GM18858 (cell line): ENCODE measurements around the gene TMEM143.
A peak's percentile ranks its signal among the peaks of the same experiment; 100 is the strongest.
"Not testable (repeated sequence)": the region's sequence is repeated elsewhere in the genome, so short reads cannot be mapped to it uniquely, and the experiment has no call there.

Experiments used
- ATAC-seq: cut with Tn5 transposase; IDR thresholded peaks from one replicate; pipeline ENCODE4 v1.9.1; 2021; ENCODE audit not compliant: unreplicated experiment

Gene TMEM143

DNA sequence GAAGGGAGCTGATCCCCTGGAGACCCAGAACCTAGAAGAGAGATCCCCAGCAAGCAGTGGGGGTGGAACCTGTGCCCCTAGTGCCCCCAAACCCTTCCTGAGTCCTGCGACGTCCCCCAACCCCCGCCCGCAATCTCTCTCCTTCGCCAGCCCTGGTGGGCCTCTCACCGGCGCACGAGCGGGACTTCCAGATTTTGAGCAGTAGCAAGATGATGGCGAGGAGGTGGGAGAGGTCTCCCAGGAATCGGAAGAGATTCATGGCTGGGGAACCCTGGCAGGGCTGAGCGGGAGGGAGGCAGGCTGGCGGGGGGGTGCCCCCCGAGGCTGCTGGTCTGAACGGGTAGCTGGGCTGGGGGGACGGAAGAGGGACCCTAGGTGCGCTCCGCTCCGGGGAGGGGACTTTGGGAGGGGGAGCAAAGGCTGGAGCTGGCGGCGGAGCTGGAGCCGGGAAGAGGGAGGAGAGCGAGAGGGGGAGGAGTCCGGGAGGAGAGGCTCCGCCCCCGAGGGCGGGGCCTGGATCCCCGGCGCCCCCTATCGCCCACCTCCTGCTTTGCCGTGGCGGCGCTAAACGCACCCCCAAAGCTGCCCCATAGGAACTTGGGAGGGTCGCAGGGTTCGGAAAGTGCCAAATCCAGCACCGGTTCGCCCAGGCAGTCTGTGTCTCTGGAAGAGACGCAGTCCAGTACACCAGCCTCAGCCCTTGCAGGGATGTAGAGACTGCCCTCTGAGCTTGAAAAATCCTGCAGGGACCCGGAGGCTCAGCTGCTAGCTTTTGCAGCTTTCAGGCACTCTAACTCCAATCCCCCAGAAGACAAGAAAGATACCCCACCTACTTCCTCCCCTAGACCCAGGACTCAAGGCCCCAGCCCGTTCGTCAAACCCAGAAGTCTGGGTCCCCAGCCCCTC is 27.6 kb upstream of the TMEM143 start, which contains the start of gene KDELR1:
Gene KDELR1 (minus strand): TSS at position 452 of the 906 bp plus-strand sequence. CDS start 193 bp downstream, at position 259.
- no peak for ATAC-seq

DNA sequence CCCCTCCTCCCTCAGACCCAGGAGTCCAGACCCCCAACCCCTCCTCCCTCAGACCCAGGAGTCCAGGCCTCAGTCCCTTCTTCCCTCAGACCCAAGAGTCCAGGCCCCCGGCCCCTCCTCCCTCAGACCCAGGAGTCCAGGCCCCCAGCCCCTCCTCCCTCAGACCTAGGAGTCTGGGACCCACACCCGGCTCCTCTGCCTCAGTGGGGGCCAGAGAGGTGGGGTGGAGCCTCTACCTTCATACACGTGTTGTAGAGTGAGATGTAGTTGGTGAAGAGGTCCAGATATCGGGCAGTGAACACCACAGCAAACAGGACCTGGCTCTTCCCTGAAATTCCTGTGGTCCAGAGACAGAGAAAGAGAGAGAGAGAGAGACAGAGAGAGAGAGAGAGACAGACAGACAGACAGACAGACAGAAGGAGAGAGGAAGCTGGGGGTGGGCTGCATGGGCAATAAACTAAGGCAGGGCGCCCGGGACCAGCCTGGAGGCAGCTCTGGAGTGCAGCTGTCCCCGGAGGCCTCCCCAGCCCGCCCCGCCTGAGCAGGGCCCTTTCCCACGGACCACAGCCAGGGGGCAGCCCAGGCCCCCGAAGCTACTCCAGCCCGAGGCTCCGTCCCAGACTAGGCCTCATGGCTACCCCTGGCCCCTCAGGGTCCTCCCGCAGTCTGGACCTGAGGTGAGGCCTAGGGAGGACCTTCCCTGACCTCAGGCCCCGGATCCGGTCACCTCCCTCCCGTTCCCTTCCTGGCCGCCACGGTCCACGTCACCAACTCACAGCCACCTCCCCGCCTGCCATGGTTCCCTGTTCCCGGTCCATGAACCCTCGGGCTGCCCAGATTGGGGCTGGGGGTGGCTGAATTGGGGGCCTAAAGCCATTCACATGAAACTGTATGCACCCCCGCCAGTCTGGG is 26.7 kb upstream of the TMEM143 start:
- ATAC-seq = no peak

DNA sequence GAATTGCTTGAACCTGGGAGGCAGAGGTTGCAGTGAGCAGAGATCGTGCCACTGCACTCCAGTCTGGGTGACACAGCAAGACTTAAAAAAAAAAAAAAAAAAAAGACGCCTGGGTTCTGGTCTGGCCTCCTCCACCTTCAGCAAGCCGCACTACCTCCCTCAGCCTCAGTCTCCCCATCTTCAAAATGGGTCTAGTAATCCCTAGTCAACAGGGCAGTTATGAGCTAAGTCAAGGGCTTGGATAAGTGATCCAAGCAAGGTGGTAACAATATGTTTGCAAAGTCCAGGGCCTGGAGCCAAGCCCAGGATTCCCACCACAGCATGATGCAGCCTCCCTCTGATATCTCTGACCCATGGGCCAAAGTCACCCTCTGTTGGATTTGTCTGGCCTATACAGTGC is 23.2 kb upstream of the TMEM143 start:
- ATAC-seq = no peak

DNA sequence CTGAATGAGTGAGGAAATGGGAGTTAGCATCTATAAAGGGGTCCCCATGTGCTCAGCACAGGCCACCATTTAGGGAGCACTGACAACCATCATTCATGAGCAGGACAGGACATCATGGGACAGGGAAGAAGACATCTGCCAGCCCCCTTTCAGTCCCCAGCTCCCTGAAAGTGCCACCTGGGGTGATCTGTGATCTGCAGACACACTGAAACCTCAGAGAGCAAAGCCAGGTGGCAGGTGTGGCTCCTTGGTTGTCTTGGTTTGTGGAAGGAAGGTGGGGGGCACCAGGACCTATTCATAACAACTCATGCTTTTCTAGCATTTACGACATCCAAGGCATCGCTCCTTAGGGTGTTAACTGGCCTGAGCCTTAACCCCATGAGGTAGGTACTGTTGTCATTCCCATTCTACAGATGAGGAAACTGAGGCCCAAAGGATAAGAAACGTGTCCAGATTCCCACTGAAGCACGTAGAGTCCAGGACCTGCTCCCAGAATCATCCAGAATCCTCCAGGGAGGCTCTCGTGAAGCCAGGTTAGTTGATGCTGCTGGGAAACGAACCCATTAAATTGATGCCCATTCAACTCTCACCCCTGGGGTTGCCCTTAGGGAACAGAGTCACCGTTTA is 21.8 kb upstream of the TMEM143 start:
- no peak for ATAC-seq

DNA sequence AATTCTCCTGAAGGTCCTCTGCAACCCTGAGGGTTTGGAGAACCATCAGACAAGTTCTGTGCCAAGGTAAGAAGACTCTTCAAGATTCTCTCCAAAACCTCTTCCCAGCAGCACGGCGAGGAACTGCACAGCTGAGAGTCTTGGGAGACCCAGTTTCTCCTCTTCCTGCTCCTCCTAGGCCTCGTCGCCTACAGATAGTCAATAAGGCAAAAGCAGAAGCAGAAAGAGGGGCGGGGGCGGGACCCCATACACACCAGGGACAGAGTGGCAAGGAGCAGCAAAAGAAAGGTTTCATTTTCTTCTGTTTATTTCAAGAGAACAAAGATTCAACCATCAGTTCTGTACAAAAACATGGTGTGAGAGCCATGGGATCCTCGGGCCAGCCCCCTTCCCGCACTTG is 18.5 kb upstream of the TMEM143 start:
- no peak for ATAC-seq

DNA sequence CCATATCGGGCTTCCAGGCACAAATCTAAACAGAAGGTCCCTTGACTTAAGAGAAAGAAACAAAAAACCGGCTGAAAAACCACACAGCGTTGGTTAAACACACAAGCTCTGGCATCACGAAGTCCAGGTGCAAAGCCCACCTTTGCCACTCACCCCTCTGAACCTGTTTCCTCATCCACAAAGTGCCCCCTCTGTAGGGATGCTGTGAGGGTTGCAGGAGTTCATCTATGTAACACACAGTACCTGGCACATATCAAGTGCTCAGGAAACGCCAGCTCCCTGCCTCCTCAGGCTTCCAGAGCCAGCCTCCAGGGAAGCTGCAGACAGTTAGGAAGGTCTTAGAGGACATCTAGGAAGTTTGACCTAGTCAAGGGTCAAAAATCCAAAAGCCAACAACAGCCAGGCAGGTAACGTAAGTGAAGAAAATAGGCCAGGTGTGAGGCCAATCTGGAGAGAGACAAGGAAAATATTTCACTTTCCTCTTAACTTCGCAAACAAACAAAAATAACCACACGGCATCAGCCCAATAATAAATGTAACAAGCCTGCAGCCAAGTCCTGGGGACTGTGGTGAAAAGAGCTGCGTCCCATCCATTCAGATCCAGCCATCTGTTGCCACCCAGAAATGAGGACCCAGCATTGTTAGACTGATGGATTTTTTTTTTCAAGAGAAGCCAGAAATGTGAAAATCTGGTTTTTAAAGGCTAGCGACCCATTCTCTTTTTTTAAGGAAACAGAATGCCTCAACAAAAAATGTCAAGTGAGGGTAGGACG is 17.6 kb upstream of the TMEM143 start:
- ATAC-seq = no peak

DNA sequence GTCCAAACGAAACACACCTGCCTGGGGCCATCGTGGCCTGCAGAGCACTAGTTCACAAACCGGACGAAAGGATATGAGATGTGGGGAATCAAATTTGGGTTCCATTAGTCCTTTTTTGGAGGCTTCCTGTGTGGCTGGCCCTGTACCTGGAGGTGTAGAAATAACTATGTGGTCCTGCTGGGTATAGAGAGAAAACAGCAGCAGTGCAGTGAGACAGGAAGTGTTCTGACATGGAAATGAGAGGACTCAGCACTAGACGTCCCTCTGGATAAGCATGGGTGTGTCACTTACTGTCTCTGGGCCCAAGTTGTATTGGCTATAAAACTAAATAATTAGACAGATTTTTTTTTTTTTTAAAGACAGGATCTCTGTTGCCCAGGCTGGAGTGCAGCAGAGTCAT is 15.3 kb upstream of the TMEM143 start:
- ATAC-seq = no peak

DNA sequence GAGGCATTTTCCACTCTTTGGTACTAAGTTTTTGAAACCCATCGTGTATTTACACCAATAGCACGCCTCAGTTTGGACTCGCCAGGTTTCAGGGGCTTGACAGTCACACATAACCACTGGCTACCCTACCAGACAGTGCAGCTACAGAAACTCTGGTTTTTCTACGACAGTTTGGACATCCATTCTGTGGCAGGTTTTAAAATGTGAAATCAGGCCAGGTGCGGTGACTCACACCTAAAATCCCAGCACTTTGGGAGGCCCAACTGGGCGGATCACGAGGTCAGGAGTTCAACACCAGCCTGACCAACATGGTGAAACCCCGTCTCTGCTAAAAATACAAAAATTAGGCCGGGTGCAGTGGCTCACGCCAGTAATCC is 14.4 kb upstream of the TMEM143 start:
- no peak for ATAC-seq

DNA sequence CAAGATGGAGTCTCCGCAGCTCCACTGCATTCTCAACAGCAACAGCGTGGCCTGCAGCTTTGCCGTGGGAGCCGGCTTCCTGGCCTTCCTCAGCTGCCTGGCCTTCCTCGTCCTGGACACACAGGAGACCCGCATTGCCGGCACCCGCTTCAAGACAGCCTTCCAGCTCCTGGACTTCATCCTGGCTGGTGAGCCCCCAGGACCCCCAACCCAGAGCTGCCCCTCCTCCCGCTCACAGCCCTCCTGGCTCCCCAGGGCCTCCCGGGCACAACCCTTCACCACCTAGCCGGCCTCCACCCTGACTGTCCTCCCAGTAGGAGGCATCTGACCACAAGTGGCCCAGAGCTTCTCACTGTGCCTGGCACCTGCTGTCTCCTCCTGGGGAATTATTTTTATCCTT is 9.8 kb upstream of the TMEM143 start:
- ATAC-seq = no peak

DNA sequence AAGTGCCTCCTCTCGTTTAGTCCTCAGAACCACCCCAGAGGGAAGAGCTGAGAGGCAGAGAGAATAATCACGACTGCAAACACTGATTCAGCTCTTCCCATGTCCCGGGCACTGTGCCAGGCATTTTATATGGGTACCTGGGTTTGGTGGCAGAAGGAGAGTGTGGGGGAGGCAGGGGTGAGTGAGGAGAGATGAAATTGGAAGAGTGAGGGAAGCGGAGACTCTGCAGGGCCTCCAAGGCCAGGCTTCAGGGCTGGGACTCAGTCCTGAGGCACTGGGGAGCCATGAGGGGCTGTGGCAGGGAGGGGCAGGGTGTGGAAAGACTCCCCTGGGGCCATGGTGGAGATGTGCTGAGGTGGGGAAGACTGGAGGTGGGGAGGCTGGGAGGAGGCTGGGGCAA is 9.2 kb upstream of the TMEM143 start:
- ATAC-seq = no peak

DNA sequence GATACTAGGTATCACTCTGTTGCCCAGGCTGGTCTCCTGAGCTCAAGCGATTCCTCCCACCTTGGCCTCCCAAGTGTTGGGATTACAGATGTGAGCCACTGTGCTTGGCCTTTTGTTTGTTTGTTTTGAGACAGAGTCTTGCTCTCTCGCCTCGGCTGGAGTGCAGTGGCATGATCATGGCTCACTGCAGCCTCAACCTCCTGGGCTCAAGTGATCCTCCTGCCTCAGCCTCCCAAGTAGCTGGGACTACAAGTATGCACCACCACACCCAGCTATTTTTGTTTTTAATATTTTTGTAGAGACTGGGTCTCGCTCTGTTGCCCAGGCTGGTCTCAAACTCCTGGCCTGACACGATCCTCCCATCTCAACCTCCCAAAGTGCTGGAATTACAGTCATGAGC is 8.0 kb upstream of the TMEM143 start:
- not testable (repeated sequence) for ATAC-seq

DNA sequence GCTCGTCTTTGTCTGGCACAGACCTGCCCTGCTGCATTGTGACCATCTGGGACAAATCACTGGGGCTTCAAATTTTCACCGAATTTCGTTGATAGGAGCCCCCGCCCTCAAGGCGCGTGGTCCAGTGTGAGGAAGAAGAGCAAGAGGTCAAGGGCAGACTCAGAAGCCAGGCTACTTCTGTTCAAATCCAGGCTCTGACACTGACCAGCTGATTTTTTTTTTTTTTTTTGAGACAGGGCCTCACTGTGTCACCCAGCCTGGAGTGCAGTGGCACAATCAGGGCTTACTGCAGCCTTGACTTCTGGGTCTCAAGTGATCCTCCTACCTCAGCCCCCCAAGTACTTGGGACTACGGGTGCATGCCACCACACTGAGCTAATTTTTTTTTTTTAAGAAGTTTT is 7.6 kb upstream of the TMEM143 start:
- ATAC-seq = no peak

DNA sequence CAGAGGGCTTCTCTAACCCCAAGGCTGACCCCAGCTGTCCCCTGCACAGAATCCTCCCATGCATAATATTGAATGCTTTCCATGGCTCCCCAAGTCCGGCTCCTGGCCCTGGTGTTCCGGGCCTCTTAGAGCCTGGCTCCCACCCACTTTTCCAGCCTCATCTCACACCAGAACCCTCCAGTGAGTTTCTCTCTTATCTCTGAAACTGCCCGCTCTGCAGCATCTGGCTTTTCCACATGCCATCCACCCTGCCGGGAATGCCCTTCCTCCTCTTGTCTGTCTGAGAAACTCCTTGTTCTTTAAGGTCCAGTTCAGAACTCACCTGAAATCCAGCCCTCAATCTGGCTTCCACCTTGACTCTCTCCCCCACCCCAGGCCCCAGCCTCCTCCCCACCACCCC is 7.2 kb upstream of the TMEM143 start:
- ATAC-seq = no peak

DNA sequence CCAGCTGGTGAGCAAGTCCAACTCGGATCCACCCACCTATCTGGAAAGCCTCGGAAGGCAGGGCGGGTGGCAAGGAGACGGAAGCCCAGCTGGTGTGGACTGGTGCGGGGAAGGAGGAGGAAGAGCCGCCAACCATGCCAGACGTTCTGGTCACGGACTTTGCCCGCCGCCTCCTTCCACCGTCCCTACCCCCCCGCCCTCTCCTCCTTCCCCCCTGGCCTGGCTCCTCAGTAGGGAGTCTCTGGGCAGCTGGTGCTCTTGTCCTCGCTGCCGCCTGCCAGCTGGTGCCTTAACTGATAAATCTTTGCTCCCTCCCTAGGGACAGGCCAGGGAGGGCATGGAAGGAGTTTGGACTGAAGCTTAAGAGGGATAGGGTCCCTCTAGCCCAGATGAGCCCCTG is 5.2 kb upstream of the TMEM143 start:
- ATAC-seq = no peak

DNA sequence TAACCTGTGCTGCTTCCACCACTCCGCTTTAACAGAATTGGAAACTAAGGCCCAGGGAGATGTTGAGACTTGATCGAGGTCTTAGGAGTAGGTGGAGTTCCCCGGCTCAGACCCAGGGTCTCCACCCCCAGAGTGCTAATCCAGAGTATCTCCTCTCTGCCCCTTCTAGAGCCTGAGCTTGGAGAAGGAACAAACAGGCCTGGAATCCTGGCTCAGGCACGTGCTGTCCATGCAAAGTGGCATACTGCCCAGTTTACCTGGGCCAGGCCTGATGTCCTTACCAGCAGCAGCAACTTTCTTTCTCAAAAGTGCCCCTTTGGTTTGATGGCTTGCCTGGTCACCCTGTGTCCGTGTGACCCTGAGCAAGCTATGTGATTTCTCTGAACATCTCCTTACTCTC is 4.1 kb upstream of the TMEM143 start:
- no peak for ATAC-seq

DNA sequence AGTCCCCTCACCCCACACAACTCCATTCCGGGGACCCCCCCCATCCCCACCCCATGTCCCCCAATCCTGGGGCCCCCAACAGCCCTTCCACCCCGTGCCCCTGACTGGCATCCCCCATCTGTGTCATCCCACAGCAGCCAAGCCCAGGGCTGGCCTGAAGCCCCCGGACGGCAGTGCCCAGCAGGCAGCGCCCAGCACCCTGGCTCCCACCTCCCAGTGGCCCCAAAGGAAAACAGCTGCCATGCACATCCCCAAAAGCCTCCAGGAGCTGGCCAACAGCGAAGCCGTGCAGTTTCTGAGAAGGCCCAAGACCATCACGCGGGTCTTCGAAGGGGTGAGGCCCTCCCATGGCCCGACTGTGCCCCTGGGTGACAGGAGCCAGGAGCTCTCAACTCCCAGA is 1.9 kb upstream of the TMEM143 start:
- ATAC-seq = no peak

DNA sequence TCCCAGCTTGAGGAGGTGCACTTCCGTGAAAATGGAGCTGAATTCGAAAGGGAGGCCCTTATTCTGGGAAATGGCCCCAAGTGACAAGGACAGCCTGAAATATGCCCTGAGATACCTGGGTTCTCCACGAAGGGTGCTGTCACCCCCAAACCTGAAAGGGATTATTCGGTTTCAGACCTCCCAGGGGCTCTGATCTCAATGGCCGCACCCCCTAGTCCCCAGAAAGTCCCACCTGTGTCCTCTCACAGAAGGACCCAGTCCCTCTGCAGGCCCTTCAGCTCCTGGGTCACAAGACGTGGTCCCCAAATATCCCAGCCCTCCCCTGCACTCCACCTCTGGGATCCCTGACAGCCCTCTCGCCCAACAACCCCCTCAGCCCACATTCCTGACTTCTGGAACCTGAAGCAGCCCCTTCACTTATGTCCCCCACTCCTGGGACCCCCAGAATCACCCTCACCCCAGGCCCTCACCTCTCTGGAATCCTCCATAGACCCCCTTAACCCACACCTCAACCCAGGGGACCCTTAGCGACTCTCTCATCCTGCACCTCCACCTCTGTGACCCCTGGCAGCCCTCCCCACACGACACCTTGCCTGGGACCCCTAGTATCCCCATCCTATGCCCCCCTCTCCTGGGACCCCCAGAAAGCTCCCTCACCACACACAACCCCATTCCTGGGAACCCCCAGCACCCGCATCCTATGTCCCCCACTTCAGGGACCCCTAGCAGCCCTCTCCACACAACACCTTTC is 1.0 kb upstream of the TMEM143 start:
- no peak for ATAC-seq

DNA sequence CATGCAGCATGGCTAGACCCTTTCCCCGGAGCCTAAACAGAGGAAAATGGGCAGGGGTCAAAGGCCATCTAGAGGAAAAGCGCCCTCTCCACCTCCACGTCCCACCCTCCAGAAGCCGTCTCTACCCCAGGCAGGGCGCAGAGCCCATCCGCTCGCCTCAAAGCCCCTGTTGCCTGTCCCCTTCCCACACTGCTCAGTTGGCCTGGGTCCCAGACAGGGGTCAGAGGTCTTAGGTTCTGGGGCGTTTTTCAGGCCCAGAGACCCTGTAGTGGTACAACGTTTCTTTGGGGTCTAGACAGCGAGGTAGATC is 285 bp downstream of the TMEM143 start:
- ATAC-seq = peak; percentile 5

DNA sequence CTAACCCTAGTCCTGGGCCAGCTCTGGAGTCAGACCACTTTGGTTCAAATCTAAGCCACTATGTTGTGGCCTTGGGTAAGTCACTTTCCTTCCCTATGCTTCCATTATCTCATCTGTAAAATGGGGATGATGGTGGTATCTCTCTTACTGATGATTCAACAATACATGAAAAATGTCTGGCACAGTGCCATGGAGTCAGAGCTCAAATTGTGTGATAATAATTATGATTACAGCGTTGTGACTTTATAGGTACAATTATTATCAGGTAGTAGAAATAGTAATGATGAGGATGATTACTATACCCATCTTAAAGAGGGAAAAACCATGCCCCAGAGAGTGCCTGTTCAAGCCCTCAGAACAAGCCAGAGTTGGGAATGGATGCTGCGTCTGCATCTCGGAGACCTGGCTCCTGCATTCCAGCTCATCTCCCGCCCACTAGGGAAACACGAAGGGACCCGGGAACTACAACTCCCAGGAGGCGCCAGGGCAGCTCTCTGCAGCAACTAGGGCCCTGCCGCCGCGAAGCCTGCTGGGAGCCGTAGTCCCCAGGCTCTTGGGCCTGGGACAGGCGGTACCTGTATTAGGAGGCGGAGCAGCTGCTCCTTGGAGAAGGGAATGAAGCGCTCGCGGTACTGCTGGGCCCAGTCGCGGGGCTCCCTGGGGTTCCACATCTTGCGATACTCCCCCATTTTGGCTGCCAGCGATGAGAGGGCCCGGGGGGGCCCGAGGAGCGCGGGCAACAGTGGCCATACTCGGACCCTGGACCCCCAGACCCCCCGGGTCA is 832 bp downstream of the TMEM143 start:
- peak; percentile 45 for ATAC-seq
